Endothelial cell (in vitro differentiated cells): ENCODE measurements around the gene RAB11FIP4. TPM values are rescaled to one million over a fixed set of nuclear protein-coding genes. Genes with fewer than 3 reads are reported as not detected.

Experiments used
- DNase-seq: peaks from one replicate; pipeline ENCODE4 v3.0.0; 2021; ENCODE audit warnings: low spot score
- H3K27ac Mint-ChIP-seq: one replicate; pipeline ENCODE4 v1.8.0; 2021; ENCODE audit warnings: mixed read lengths, inconsistent platforms; ENCODE audit not compliant: unreplicated experiment
- H3K27me3 Mint-ChIP-seq: one replicate; pipeline ENCODE4 v1.8.0; 2021; ENCODE audit warnings: mild to moderate bottlenecking, moderate library complexity, mixed read lengths, inconsistent platforms; ENCODE audit not compliant: unreplicated experiment
- H3K36me3 Mint-ChIP-seq: one replicate; pipeline ENCODE4 v1.8.0; 2021; ENCODE audit warnings: mild to moderate bottlenecking, low read depth, mixed read lengths, inconsistent platforms; ENCODE audit not compliant: unreplicated experiment
- H3K4me1 Mint-ChIP-seq: one replicate; pipeline ENCODE4 v1.8.0; 2021; ENCODE audit warnings: mild to moderate bottlenecking, mixed read lengths, inconsistent platforms; ENCODE audit not compliant: unreplicated experiment
- H3K4me3 Mint-ChIP-seq: one replicate; pipeline ENCODE4 v1.8.0; 2021; ENCODE audit warnings: mild to moderate bottlenecking, mixed read lengths, inconsistent platforms; ENCODE audit not compliant: unreplicated experiment
- H3K9me3 Mint-ChIP-seq: one replicate; pipeline ENCODE4 v1.8.0; 2021; ENCODE audit warnings: mixed read lengths, inconsistent platforms; ENCODE audit not compliant: unreplicated experiment
- total RNA-seq: library from RNA; stranded (reverse); fragmentation: NEBNext Ultra II Directional; extraction: Animal tissue kit (Norgen Biotek cat#: 25700); gene quantifications from one replicate; pipeline ENCODE4 v1.2.1, GENCODE V29; 2021; ENCODE audit not compliant: unreplicated experiment
- TF ChIP-seq, protein P1 (sequence below): fragments of 200-600 bp; sonication (generic); IDR thresholded peaks from one replicate; pipeline ENCODE4 v1.5.0; 2021; ENCODE audit warnings: antibody characterized with exemption; ENCODE audit not compliant: unreplicated experiment

RAB11FIP4 gene
- total RNA-seq, 1 donor from 2014 or later = 0.92 TPM

- no peak overlapping the region for H3K4me3 Mint-ChIP-seq
- TF ChIP-seq, protein P1, sequence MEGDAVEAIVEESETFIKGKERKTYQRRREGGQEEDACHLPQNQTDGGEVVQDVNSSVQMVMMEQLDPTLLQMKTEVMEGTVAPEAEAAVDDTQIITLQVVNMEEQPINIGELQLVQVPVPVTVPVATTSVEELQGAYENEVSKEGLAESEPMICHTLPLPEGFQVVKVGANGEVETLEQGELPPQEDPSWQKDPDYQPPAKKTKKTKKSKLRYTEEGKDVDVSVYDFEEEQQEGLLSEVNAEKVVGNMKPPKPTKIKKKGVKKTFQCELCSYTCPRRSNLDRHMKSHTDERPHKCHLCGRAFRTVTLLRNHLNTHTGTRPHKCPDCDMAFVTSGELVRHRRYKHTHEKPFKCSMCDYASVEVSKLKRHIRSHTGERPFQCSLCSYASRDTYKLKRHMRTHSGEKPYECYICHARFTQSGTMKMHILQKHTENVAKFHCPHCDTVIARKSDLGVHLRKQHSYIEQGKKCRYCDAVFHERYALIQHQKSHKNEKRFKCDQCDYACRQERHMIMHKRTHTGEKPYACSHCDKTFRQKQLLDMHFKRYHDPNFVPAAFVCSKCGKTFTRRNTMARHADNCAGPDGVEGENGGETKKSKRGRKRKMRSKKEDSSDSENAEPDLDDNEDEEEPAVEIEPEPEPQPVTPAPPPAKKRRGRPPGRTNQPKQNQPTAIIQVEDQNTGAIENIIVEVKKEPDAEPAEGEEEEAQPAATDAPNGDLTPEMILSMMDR = no peak
- H3K36me3 Mint-ChIP-seq = peaks cover 4% of the 10 kb centered on the region
- DNase-seq = no peak
- H3K9me3 Mint-ChIP-seq = no peaks in the 10 kb centered on the region
- H3K27ac Mint-ChIP-seq = no peak overlapping the region
- H3K4me1 Mint-ChIP-seq = peaks cover 6% of the 10 kb centered on the region
- H3K27me3 Mint-ChIP-seq = peaks cover 10% of the 10 kb centered on the region
These were observed 103.0 kb downstream of the RAB11FIP4 start for GRCh38 chr17:31494259-31495021.

GRCh38 chr17:31495022-31495885, 103.8 kb downstream of the RAB11FIP4 start:
- H3K9me3 Mint-ChIP-seq = no peaks in the 10 kb centered on the region
- H3K4me1 Mint-ChIP-seq = peaks cover under 1% of the 10 kb centered on the region
- H3K4me3 Mint-ChIP-seq = peak overlapping the region; percentile 6
- H3K27ac Mint-ChIP-seq = no peak overlapping the region
- peaks cover 4% of the 10 kb centered on the region for H3K27me3 Mint-ChIP-seq
- no peak for DNase-seq
- H3K36me3 Mint-ChIP-seq = peaks cover 4% of the 10 kb centered on the region
- TF ChIP-seq, protein P1 = no peak

DNA sequence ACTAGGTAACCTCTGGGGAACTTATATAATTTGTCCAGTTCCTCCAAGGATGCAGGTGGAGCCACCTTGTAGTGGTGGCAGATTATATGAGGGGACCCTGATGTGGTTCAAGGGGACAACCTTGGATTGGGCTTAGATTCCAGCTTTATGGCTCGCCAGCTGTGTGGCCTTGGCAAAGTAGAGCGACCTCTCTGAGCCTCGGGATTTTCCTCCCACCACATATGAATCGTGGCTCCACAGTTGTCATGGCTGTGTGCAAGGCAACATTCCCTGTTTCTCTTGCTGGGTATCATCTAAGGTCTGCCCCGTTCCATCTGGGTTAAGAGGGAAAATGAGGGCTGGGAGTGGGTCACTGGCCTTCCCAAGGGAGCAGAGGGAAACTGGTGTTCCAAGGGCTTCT, 104.6 kb downstream of the RAB11FIP4 start:
- Mint-ChIP-seq H3K4me1 (no peaks in the 10 kb centered on the region), H3K9me3 (no peaks in the 10 kb centered on the region), H3K27ac (no peak overlapping the region)

DNA sequence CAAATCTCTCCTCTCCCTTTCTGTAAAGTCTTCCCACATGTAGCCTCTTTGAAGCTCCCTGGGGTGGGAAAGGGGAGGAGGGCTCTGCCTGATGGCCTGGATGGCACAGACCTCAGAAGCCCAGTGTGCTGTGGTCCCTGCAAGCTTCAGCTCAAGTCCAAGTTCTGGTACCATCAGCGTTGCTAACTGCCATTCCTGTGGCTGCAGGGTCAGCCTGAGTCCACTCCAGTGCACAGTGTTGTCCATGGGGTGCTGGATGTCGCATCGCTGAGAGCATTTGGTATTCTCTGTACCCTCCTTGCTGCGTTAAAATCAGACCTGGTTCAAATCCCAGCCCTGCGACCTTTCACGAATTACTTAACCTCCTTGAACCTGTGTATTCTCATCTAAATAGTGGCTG, 105.1 kb downstream of the RAB11FIP4 start:
- Mint-ChIP-seq H3K36me3 (peaks cover 4% of the 10 kb centered on the region), H3K27ac (no peak overlapping the region), H3K9me3 (no peaks in the 10 kb centered on the region), H3K27me3 (peaks cover 3% of the 10 kb centered on the region), H3K4me3 (no peak overlapping the region), H3K4me1 (no peaks in the 10 kb centered on the region)
- DNase-seq = no peak
- TF ChIP-seq, protein P1 = no peak

More for the DNA sequence above, 104.6 kb downstream of the RAB11FIP4 start:
- no peak for DNase-seq
- peaks cover 4% of the 10 kb centered on the region for H3K36me3 Mint-ChIP-seq
- TF ChIP-seq, protein P1 = no peak
- H3K4me3 Mint-ChIP-seq = no peak overlapping the region
- peaks cover 3% of the 10 kb centered on the region for H3K27me3 Mint-ChIP-seq
